HG02981 (cell line): ENCODE measurements around the gene ATP2A3.
A peak's percentile ranks its signal among the peaks of the same experiment; 100 is the strongest.

ENCODE experiments used
- ATAC-seq: cut with Tn5 transposase; IDR thresholded peaks from one replicate; pipeline ENCODE4 v1.9.1; 2021; ENCODE audit warnings: mild to moderate bottlenecking, moderate library complexity; ENCODE audit not compliant: unreplicated experiment

Gene ATP2A3

GRCh38 chr17:3964203-3965117 lies at the start of gene ATP2A3:
Gene ATP2A3 (minus strand): TSS chr17:3964437. CDS start chr17:3964291, 146 bp downstream.
- ATAC-seq, result peak; percentile 49

- no peak for ATAC-seq
These were observed 46.5 kb upstream of the ATP2A3 start for GRCh38 chr17:4010754-4011153.

GRCh38 chr17:4009186-4009785 lies 45.0 kb upstream of the ATP2A3 start:
- no peak for ATAC-seq

- no peak for ATAC-seq
These were observed 44.4 kb upstream of the ATP2A3 start for GRCh38 chr17:4008441-4009185.

GRCh38 chr17:4008082-4008435 lies 43.8 kb upstream of the ATP2A3 start:
- ATAC-seq, result no peak

- no peak for ATAC-seq
These were observed 43.3 kb upstream of the ATP2A3 start for GRCh38 chr17:4007346-4008081.

GRCh38 chr17:4006745-4007211 lies 42.5 kb upstream of the ATP2A3 start:
- no peak for ATAC-seq

GRCh38 chr17:4006165-4006589 lies 41.9 kb upstream of the ATP2A3 start:
- no peak for ATAC-seq

- no peak for ATAC-seq
These were observed 41.3 kb upstream of the ATP2A3 start for GRCh38 chr17:4005296-4006164.

GRCh38 chr17:4004517-4005295 lies 40.5 kb upstream of the ATP2A3 start:
- no peak for ATAC-seq

GRCh38 chr17:4003501-4004421 lies 39.5 kb upstream of the ATP2A3 start:
- ATAC-seq, result no peak

GRCh38 chr17:4003131-4003500 lies 38.9 kb upstream of the ATP2A3 start:
- ATAC-seq, result no peak

GRCh38 chr17:4001048-4001590 lies 36.9 kb upstream of the ATP2A3 start:
- ATAC-seq, result no peak

- ATAC-seq, result no peak
These were observed 34.2 kb upstream of the ATP2A3 start for GRCh38 chr17:3998436-3998835.

GRCh38 chr17:3995067-3995466 lies 30.8 kb upstream of the ATP2A3 start:
- ATAC-seq, result no peak

- ATAC-seq, result no peak
These were observed 30.0 kb upstream of the ATP2A3 start for GRCh38 chr17:3994221-3994576.

GRCh38 chr17:3993493-3994220 lies 29.4 kb upstream of the ATP2A3 start:
- no peak for ATAC-seq
